AML-193 (cell line): Measurements from ENCODE around the gene MAPK8IP1.

Experiments
- DNase-seq, 2 experiments: peaks; one replicate each; lab custom pipeline; 2025; lab: John Stamatoyannopoulos, UW

The MAPK8IP1 gene

DNA sequence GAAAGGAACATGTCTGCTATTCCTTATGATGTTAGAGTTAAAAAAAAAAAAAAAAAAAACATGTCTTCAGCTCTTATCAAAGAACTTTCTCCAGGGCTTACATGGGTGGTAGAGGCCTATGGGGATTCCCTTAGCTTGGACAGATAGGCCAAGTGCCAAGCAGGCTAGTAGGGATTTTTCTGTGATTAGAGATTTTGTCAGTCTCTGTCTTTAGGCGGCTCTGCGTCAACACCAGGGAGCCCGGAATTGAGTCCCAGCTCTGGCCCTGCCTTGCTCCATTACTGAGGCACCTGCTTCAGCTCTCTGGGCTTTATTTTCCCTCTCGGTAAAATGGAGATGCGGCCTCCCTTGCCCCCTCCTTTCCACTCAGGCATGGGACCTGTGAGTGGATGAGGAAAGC, 25.1 kb upstream of the MAPK8IP1 start:
- no peak for DNase-seq

- no peak for DNase-seq
These were observed 24.5 kb upstream of the MAPK8IP1 start for GRCh38 chr11:45860764-45861510.

GRCh38 chr11:45864041-45864440, 21.4 kb upstream of the MAPK8IP1 start:
- no peak for DNase-seq

GRCh38 chr11:45869551-45869950, 15.9 kb upstream of the MAPK8IP1 start:
- DNase-seq = no peak

- DNase-seq = no peak
These were observed 14.7 kb upstream of the MAPK8IP1 start for GRCh38 chr11:45870706-45871105.

DNA sequence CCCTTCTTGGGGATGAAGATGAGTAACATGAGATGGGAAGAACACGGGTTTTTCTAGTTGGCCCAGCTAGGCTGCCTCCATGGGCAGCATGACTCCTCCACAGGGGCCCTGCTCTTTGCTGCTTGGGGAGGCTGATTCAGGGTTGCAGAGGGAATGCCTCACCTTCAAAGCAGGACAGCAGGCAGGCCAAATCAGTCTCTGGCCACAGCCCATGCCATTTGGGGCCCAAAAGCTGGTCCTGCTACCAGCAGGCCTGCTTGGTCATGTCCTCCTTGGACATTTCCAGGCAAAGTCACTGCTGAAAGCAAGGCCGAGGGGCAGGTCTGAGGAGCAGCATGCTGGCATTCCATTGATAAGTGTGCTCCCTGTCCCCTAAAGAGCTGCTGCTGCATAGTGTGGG, 13.8 kb upstream of the MAPK8IP1 start:
- no peak for DNase-seq

GRCh38 chr11:45872651-45873356, 12.6 kb upstream of the MAPK8IP1 start:
- peak; percentile 29 to 45 for DNase-seq

- DNase-seq = no peak
These were observed 9.1 kb upstream of the MAPK8IP1 start for GRCh38 chr11:45876401-45876800.

GRCh38 chr11:45877221-45877620, 8.2 kb upstream of the MAPK8IP1 start:
- no peak for DNase-seq

DNA sequence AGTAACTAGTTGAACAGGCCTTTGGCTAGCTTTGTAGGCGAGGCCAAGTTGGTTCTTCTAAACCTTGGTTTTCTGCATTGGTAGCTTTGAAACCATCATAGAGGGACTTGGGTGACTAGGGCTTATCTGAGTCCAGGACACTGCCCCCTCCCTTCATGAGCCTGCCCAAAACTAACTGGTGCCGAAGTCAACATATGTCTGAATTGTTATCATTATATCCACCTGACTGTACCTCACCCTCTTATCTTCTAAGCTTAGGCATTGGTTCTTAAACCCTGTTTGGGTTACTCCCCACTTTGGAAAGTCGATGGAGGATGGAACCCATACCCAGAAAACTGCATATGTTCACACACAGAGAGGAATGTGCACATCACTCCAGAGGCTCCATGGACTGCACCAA, 7.6 kb upstream of the MAPK8IP1 start:
- no peak for DNase-seq

- no peak for DNase-seq
These were observed 5.4 kb upstream of the MAPK8IP1 start for GRCh38 chr11:45879803-45880686.

DNA sequence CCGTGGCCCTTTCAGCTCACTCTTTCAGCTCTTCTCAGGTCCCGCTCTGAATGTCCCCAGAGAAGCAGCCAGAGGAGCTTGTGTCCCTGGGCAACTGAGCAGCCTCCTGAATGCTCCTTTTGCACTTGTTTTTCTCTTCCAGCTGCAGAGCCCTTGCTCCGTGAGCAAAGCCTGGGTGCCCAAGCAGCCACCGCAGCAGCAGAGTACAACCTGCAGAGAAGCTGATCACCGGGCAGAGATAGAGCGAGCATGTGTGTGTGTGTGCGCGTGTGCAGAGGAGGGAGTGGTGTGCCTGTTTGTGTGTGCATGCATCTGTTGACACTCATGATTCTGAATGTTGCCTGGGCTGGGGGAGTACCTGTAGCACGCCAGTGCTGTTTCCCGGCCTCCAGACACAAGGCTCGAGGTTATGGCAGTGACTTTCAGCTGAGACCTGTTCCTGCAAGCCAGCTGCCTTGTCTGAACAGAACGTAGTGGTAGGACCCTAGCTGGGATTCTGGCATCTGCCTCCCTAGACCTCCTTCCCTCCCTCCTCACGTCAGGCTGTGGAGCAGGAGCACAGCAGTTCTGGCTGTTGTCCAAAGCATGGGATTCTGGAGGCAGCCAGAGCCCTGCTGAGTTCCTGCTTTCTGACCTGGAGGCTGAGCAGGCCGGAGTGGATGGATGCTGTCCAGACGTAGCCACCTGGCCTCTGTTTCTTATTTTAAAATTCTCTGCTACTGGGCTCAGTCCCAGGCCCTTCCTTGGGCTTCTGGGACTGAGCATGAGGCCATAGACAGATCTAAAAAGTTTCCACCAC, 4.5 kb upstream of the MAPK8IP1 start:
- no peak for DNase-seq

DNA sequence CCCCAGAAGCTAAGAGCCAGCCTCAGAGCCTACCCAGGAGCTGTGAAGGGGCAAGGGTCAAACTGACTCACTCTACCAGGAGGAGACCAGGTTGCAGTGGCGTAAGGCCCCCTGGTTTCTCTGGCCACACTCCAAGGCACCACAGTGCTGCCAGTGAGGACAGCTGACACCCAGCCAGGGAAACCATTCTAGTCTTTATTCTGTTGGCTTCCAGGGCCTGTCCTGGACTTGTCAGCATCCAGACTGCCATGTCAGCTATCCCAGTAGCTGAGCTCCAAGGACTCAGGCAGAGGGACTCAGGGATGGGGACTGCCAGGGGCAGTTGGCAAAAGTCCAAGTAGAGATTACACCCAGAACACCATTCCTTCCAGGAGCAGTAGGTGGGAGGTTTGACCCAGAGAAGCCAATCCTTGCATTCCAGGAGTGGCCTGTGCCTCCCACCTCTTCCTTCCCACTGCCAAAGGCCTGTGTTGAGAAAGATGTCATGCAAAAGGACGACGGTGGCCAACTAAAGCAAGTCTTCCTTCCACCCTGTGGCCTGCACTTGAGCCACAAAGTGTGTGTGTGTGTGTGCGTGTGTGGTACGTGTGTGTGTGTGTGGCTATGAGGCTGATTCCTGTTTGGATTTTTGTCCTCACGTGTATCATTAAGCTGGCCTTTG, 3.6 kb upstream of the MAPK8IP1 start:
- no peak for DNase-seq

DNA sequence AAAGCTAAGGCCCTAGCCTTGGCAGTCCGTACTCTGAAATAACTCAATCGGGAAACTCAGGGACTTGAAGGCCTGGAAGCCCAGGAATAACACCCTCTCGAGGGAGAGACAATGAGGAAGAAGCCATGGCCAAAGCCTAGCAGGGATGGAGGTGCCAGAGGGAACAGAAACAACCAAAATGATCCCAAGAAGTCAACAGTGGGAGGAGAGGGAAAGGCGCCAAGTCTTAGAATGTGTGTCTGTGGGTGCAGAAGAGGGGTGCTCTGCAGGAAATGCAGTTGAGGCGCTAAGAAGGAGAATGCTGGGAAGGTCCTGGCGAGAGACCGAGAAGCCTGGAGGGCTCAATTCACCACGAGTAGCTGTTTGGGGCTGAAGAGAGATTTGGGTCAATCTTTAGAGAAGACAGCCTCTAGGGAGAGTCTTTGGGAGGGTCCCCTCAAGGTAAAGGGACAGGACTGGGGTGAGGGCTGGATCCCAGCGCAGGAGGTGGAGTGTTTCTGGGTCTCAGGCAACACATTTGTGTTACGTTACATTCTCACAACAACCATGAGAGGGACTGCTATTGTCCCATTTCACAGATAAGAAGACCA, 760 bp upstream of the MAPK8IP1 start:
- DNase-seq = no peak

GRCh38 chr11:45885921-45886721, 670 bp downstream of the MAPK8IP1 start:
- no peak for DNase-seq

- DNase-seq = no peak
These were observed 1.5 kb downstream of the MAPK8IP1 start for GRCh38 chr11:45886816-45887520.

DNA sequence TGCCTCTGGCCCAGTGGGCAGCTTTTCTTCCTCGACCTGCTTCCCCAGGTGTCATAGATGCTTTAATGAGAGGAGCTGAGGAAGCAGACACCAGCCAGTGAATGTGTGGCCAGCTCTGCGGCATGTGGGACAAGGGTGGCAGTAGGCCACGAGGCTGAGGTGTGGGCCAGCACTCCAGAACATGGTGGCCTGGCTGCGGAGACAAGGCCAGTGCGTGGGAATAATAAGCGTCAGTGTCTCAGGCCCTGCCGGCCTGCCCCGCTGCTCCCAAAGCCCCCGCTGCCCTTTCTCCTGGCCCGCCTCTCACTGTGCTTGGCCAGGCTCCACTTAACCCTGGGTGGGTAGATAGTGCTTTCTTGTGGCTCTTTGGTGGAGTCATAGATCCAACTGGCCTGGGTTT, 2.1 kb downstream of the MAPK8IP1 start:
- no peak for DNase-seq

- DNase-seq = no peak
These were observed 4.1 kb downstream of the MAPK8IP1 start for GRCh38 chr11:45889555-45889954.

DNA sequence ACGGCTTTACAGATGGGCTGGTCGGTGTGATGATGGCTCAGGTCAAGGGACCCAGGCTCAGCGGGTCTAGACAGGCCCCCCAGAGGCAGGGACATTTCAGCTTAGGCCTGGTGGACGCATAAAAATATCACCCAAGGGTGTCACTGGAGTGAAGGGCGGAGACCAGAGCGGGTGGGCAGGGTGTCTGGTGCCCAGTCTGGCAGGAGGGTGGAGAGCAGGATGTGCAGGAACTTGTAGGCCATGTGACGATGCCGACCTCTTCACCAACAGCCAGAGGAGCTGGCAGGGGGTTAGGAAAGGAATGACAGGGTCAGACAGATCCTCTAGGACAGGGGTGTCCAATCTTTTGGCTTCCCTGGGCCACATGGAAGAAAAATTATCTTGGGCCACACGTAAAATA, 4.5 kb downstream of the MAPK8IP1 start:
- no peak for DNase-seq
